ENCODE data around the gene BHLHE41.

BHLHE41 gene

GRCh38 chr12:26133521-26133920, 8.7 kb upstream of the BHLHE41 start:
- no peak for DNase-seq

- no peak for DNase-seq
Measured at GRCh38 chr12:26132866-26133265, 8.0 kb upstream of the BHLHE41 start.

GRCh38 chr12:26131936-26132335, 7.1 kb upstream of the BHLHE41 start:
- no peak for DNase-seq

- no peak for DNase-seq
Measured at GRCh38 chr12:26130728-26131127, 5.9 kb upstream of the BHLHE41 start.

- DNase-seq, result no peak
Measured at GRCh38 chr12:26128168-26128567, 3.3 kb upstream of the BHLHE41 start.

GRCh38 chr12:26127404-26127803, 2.6 kb upstream of the BHLHE41 start:
- DNase-seq, result no peak

- DNase-seq, result peak; percentile 55 to 79
Measured at GRCh38 chr12:26126340-26127284, 1.8 kb upstream of the BHLHE41 start.

GRCh38 chr12:26125400-26126339, 833 bp upstream of the BHLHE41 start:
- DNase-seq, result peak; percentile 18 to 79

- peak in 1 of 2 experiments; percentile 61 for DNase-seq
Measured at GRCh38 chr12:26123482-26123980, 1.3 kb downstream of the BHLHE41 start.

GRCh38 chr12:26122681-26123481, 2.0 kb downstream of the BHLHE41 start:
- DNase-seq, result peak; percentile 14 to 65

GRCh38 chr12:26122061-26122680, 2.7 kb downstream of the BHLHE41 start:
- peak in 1 of 2 experiments; percentile 38 for DNase-seq

- DNase-seq, result no peak
Measured at GRCh38 chr12:26121323-26122060, 3.3 kb downstream of the BHLHE41 start.

- no peak for DNase-seq
Measured at GRCh38 chr12:26120561-26121274, 4.1 kb downstream of the BHLHE41 start.

- DNase-seq, result peak; percentile 15 to 67
Measured at GRCh38 chr12:26119391-26119989, 5.3 kb downstream of the BHLHE41 start.

- DNase-seq, result no peak
Measured at GRCh38 chr12:26118308-26118707, 6.5 kb downstream of the BHLHE41 start.

- no peak for DNase-seq
Measured at GRCh38 chr12:26116829-26117715, 7.8 kb downstream of the BHLHE41 start.

GRCh38 chr12:26114720-26115401, 10.0 kb downstream of the BHLHE41 start:
- DNase-seq, result peak in 1 of 2 experiments; percentile 9

Data from NCI-H524 (cell line).